Cerebellar nuclear complex (tissue), 1 donor: ENCODE measurements around the gene ESR1.

Experiments
- DNase-seq, 2 experiments: peaks; one replicate each; lab custom pipeline; 2025; lab: John Stamatoyannopoulos, UW

Gene ESR1

GRCh38 chr6:152173321-152173720 is 365.8 kb downstream of the ESR1 start:
- no peak for DNase-seq

DNA sequence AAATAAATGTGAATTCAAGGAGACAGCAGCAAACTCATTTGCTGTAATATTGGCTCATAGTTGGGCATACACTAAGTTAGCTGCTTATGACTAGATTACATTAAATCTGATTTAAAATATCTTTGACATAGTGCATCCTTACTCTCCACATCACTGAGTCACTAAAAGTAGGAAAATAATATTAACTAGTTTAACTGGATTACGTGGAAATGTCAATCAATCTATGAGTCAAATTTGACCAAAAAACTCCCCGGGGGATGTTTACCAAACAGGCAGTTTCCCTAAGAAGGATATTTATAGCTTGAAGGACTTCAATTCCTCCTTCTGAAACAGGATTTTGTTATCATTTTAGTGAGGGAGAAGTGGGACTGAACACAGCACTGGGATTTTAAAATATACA is 366.5 kb downstream of the ESR1 start:
- DNase-seq = no peak

- no peak for DNase-seq
Measured at GRCh38 chr6:152176268-152176667, 368.8 kb downstream of the ESR1 start.
